Endothelial cell of umbilical vein (primary cell): ENCODE results near the gene DERL3. TPM values are rescaled to one million over a fixed set of nuclear protein-coding genes. Genes with fewer than 3 reads are reported as not detected.

ENCODE experiments used
- BruUV-seq: library from RNA; stranded (reverse); fragments of 400-500 nt; replicated peaks from 2 replicates; lab custom pipeline; 2021; lab: Mats Ljungman, UMichigan
- CTCF ChIA-PET: fragments of 300-600, 350-600 bp; sonication (Branson Sonifier 250); formaldehyde crosslinking; loops from one replicate; lab custom pipeline; 2021; ENCODE audit warnings: antibody characterized with exemption, inconsistent platforms; lab: Charles Lee
- POLR2A ChIA-PET: fragments of 300-600, 350-600 bp; sonication (Branson Sonifier 250); formaldehyde crosslinking; loops from one replicate; lab custom pipeline; 2021; ENCODE audit warnings: antibody characterized with exemption, inconsistent platforms; lab: Charles Lee
- DNase-seq: peaks from one replicate; pipeline ENCODE4 v3.0.0-alpha.2; 2011; ENCODE audit warnings: low read depth, low spot score
- FAIRE-seq: peaks from 2 replicates; lab custom pipeline; 2011; peaks lifted over from hg19 to GRCh38; lab: Jason Lieb, UNC
- H2AFZ ChIP-seq: 2 replicates; pipeline ENCODE4 v1.6.0; 2012; ENCODE audit warnings: low read depth, low read length, control low read depth, inconsistent platforms
- H3K27ac ChIP-seq: 2 replicates; pipeline ENCODE4 v1.5.1; 2011; ENCODE audit warnings: low read depth, mild to moderate bottlenecking, control low read depth, low read length, moderate library complexity; ENCODE audit not compliant: insufficient read depth
- H3K27me3 ChIP-seq, 2 experiments: 2 replicates each; pipeline versions ENCODE4 v1.6.0 to v1.6.1; 2011; ENCODE audit warnings: low read length in 2 of 2, mixed read lengths in 1 of 2; ENCODE audit not compliant: control insufficient read depth in 2 of 2, insufficient read depth in 2 of 2
- H3K36me3 ChIP-seq, 2 experiments: 2 replicates in 1 of 2; 3 replicates in 1 of 2; pipeline ENCODE4 v1.5.1; 2011; ENCODE audit warnings: low read length in 2 of 2, mild to moderate bottlenecking in 1 of 2, moderate library complexity in 1 of 2; ENCODE audit not compliant: control insufficient read depth in 2 of 2, insufficient read depth in 2 of 2; ENCODE audit errors: extremely low read depth in 1 of 2
- H3K4me1 ChIP-seq: 3 replicates; pipeline ENCODE4 v1.5.1; 2011; ENCODE audit warnings: mild to moderate bottlenecking, low read length; ENCODE audit not compliant: control insufficient read depth, insufficient read depth; ENCODE audit errors: extremely low read depth
- H3K4me2 ChIP-seq: 2 replicates; pipeline ENCODE4 v1.6.1; 2011; ENCODE audit warnings: low read length, control low read depth, mixed read lengths; ENCODE audit not compliant: insufficient read depth
- H3K4me3 ChIP-seq, 3 experiments: fragments of 200-600 bp in 1 of 3; sonication (generic), shearing (Covaris generic) in 1 of 3; replicated peaks in 1 of 3; 2 replicates each; pipeline ENCODE4 v1.5.1; 2011 to 2016; ENCODE audit warnings: control low read depth in 3 of 3, low read length in 3 of 3, mild to moderate bottlenecking in 2 of 3, inconsistent platforms in 1 of 3, low read depth in 1 of 3, moderate library complexity in 1 of 3; ENCODE audit not compliant: insufficient read depth in 1 of 3
- H3K79me2 ChIP-seq: 2 replicates; pipeline ENCODE4 v1.6.0; 2012; ENCODE audit warnings: low read length, inconsistent platforms; ENCODE audit not compliant: control insufficient read depth, insufficient read depth
- H3K9ac ChIP-seq: replicated peaks from 2 replicates; pipeline ENCODE3; 2011; ENCODE audit warnings: low read length, control low read depth; ENCODE audit not compliant: insufficient read depth; ENCODE audit errors: extremely low read depth
- H3K9me1 ChIP-seq: replicated peaks from 3 replicates; pipeline ENCODE4 v1.6.0; 2011; ENCODE audit warnings: mild to moderate bottlenecking, low read length; ENCODE audit not compliant: control insufficient read depth, insufficient read depth; ENCODE audit errors: extremely low read depth
- H3K9me3 ChIP-seq: replicated peaks from 2 replicates; pipeline ENCODE4 v1.5.1; 2012; ENCODE audit warnings: low read length, inconsistent platforms; ENCODE audit not compliant: control insufficient read depth, insufficient read depth
- H4K20me1 ChIP-seq: replicated peaks from 2 replicates; pipeline ENCODE3; 2011; ENCODE audit warnings: mild to moderate bottlenecking, low read length; ENCODE audit not compliant: control insufficient read depth, insufficient read depth; ENCODE audit errors: extremely low read depth
- EZH2 ChIP-seq: IDR thresholded peaks from 2 replicates; pipeline ENCODE4 v1.6.1; 2012; ENCODE audit warnings: borderline replicate concordance, low read depth, mild to moderate bottlenecking, moderate library complexity, low read length, inconsistent platforms; ENCODE audit not compliant: severe bottlenecking
- FOS ChIP-seq: IDR thresholded peaks from 2 replicates; pipeline ENCODE4 v1.6.1; 2011; ENCODE audit warnings: mild to moderate bottlenecking, low read length, moderate library complexity, borderline replicate concordance; ENCODE audit not compliant: insufficient read depth
- GATA2 ChIP-seq: IDR thresholded peaks from 2 replicates; pipeline ENCODE4 v1.7.0; 2011; ENCODE audit warnings: low read depth, mild to moderate bottlenecking, moderate library complexity, mixed read lengths, low read length; ENCODE audit not compliant: insufficient read length, insufficient read depth
- JUN ChIP-seq: IDR thresholded peaks from 2 replicates; pipeline ENCODE4 v1.6.1; 2011; ENCODE audit warnings: borderline replicate concordance, low read depth; ENCODE audit not compliant: insufficient read length, insufficient read depth
- MAX ChIP-seq: IDR thresholded peaks from 2 replicates; pipeline ENCODE4 v1.6.1; 2011; ENCODE audit not compliant: insufficient read depth, insufficient read length
- MYC ChIP-seq: IDR thresholded peaks from one replicate; pipeline ENCODE4 v1.6.1; 2011; ENCODE audit warnings: mild to moderate bottlenecking, low read depth, low read length
- POLR2A ChIP-seq: IDR thresholded peaks from 2 replicates; pipeline ENCODE4 v1.6.1; 2012; ENCODE audit warnings: low read depth, mild to moderate bottlenecking, control low read depth, low read length
- dilution Hi-C: fragments of 300-500 bp; cut with MboI; formaldehyde crosslinking; loops from one replicate; pipeline ENCODE4 v1.15.0; 2019; ENCODE audit warnings: low sequenced_read_pairs; ENCODE audit not compliant: extremely low pct_ligation_motif_present
- intact Hi-C: fragments of 100-400 bp; cut with micrococcal nuclease; formaldehyde crosslinking; loops from one replicate; pipeline ENCODE4 v1.10.0; 2022
- polyA plus RNA-seq, 4 experiments: library from polyadenylated mRNA; depleted of rRNA in 3 of 4; stranded (reverse) in 3 of 4; unstranded in 1 of 4; fragments of >200 nt; gene quantifications; 2 replicates each; pipeline versions ENCODE4 v1.2.1 to v1.2.3, GENCODE V29; 2011 to 2012; ENCODE audit warnings: missing spikeins in 1 of 4
- total RNA-seq: library from RNA; stranded (reverse); gene quantifications from 2 replicates; pipeline ENCODE4 v1.2.3, GENCODE V29; 2021

DERL3 gene
- total and polyA plus RNA-seq, 2 donors (not counting 3 experiments of a cell fraction or from before 2014, with no cell fraction given), result 3.4 to 3.8 TPM

GRCh38 chr22:23845265-23846080, 6.7 kb upstream of the DERL3 start:
- H3K36me3 ChIP-seq, result no peaks in the 10 kb centered on the region
- no peak overlapping the region for H3K4me3 ChIP-seq
- CTCF ChIA-PET, result interaction anchor here (1.0 to 3.1 kb wide), 8 partner anchors 12 to 217 kb away, joined by 3 to 17 read pairs (median 4); partner anchors contain the start of genes MIF and SLC2A11
- dilution Hi-C loops, result no loop called here
- H3K4me2 ChIP-seq, result no peak overlapping the region
- intact Hi-C loops, result loop anchor here (5.0 kb wide), 3 partner anchors 128 to 303 kb away; no protein-coding TSS in a partner anchor
- no peak for FAIRE-seq
- TF ChIP-seq FOS, result no peak
- TF ChIP-seq MAX, result no peak
- no peak for TF ChIP-seq JUN
- no peak for TF ChIP-seq GATA2
- TF ChIP-seq MYC, result no peak
- no peak for TF ChIP-seq EZH2
- TF ChIP-seq POLR2A, result no peak
- POLR2A ChIA-PET, result no interaction called here
- H3K4me1 ChIP-seq, result peaks cover 8% of the 10 kb centered on the region
- no peaks in the 10 kb centered on the region for H3K9me1 ChIP-seq
- H2AFZ ChIP-seq, result no peak overlapping the region
- peaks cover 0 to 2% of the 10 kb centered on the region in 2 experiments for H3K27me3 ChIP-seq
- no peaks in the 10 kb centered on the region for H3K79me2 ChIP-seq
- H3K9me3 ChIP-seq, result no peaks in the 10 kb centered on the region
- no TSS peak for BruUV-seq
- H3K9ac ChIP-seq, result no peak overlapping the region
- H3K27ac ChIP-seq, result no peak overlapping the region
- H4K20me1 ChIP-seq, result no peaks in the 10 kb centered on the region
- no peak for DNase-seq
